Neural cell (in vitro differentiated cells): Measurements from ENCODE around the gene USP10. TPM values are rescaled to one million over a fixed set of nuclear protein-coding genes. Genes with fewer than 3 reads are reported as not detected.

Experiments
- H2AFZ ChIP-seq: fragments of 200-600, 300-800 bp; sonication (generic), shearing (Covaris generic); 2 replicates; pipeline ENCODE4 v1.6.0; 2014; ENCODE audit warnings: low read depth, mild to moderate bottlenecking, antibody characterized with exemption, low read length, moderate library complexity
- H3F3A ChIP-seq: fragments of 200-600 bp; shearing (Covaris generic); 2 replicates; pipeline ENCODE4 v1.6.1; 2016; ENCODE audit warnings: mild to moderate bottlenecking, moderate library complexity, mixed read lengths, antibody characterized with exemption, low read length; ENCODE audit not compliant: insufficient read depth, poor library complexity, severe bottlenecking
- H3K27ac ChIP-seq: fragments of 200-600, 300-800 bp; sonication (generic), shearing (Covaris generic); 2 replicates; pipeline ENCODE4 v1.5.1; 2014; ENCODE audit warnings: mild to moderate bottlenecking, low read length, moderate library complexity
- H3K27me3 ChIP-seq: fragments of 300-800, 200-600 bp; sonication (generic), shearing (Covaris generic); 2 replicates; pipeline ENCODE4 v1.6.0; 2014; ENCODE audit warnings: mild to moderate bottlenecking, low read depth, low read length, moderate library complexity; ENCODE audit not compliant: insufficient read depth
- H3K36me3 ChIP-seq: fragments of 300-800, 200-600 bp; sonication (generic), shearing (Covaris generic); 2 replicates; pipeline ENCODE4 v1.5.1; 2014; ENCODE audit warnings: mild to moderate bottlenecking, antibody characterized with exemption, low read length, moderate library complexity; ENCODE audit not compliant: insufficient read depth
- H3K4me2 ChIP-seq: fragments of 300-800, 200-600 bp; sonication (generic), shearing (Covaris generic); 2 replicates; pipeline ENCODE4 v1.6.0; 2014; ENCODE audit warnings: mild to moderate bottlenecking, low read length
- H3K4me3 ChIP-seq: fragments of 300-800, 200-600 bp; sonication (generic), shearing (Covaris generic); 2 replicates; pipeline ENCODE4 v1.5.1; 2014; ENCODE audit warnings: mild to moderate bottlenecking, low read length, moderate library complexity
- H3K79me2 ChIP-seq: fragments of 200-600 bp; shearing (Covaris generic); replicated peaks from 2 replicates; pipeline ENCODE4 v1.6.0; 2014; ENCODE audit warnings: mild to moderate bottlenecking, low read length, moderate library complexity; ENCODE audit not compliant: insufficient read depth
- H3K9ac ChIP-seq: fragments of 300-800, 200-600 bp; sonication (generic), shearing (Covaris generic); 2 replicates; pipeline ENCODE4 v1.6.1; 2016; ENCODE audit warnings: mild to moderate bottlenecking, low read length, mixed read lengths
- H3K9me2 ChIP-seq: fragments of 200-600 bp; shearing (Covaris generic); 2 replicates; pipeline ENCODE4 v1.6.1; 2016; ENCODE audit warnings: mild to moderate bottlenecking, low read length, mixed read lengths; ENCODE audit not compliant: insufficient read depth
- H3K9me3 ChIP-seq: fragments of 200-600, 300-800 bp; sonication (generic), shearing (Covaris generic); 2 replicates; pipeline ENCODE4 v1.6.1; 2016; ENCODE audit warnings: mild to moderate bottlenecking, mixed run types, low read length, moderate library complexity, mixed read lengths
- H4K20me1 ChIP-seq: fragments of 200-600 bp; shearing (Covaris generic); 2 replicates; pipeline ENCODE4 v1.6.1; 2016; ENCODE audit warnings: mild to moderate bottlenecking, mixed run types; ENCODE audit not compliant: insufficient read depth
- EZH2 ChIP-seq: fragments of 200-600, 300-800 bp; shearing (Covaris generic), sonication (generic); IDR thresholded peaks from 2 replicates; pipeline ENCODE4 v1.6.1; 2014; ENCODE audit warnings: antibody characterized with exemption, low read length, borderline replicate concordance, mild to moderate bottlenecking; ENCODE audit not compliant: insufficient read depth, poor library complexity, severe bottlenecking
- MXI1 ChIP-seq: fragments of 450-650 bp; conservative IDR thresholded peaks from 2 replicates; pipeline ENCODE4 v1.6.1; 2014; ENCODE audit warnings: antibody characterized with exemption, mild to moderate bottlenecking; ENCODE audit not compliant: poor library complexity, severe bottlenecking
- POLR2AphosphoS5 ChIP-seq: IDR thresholded peaks from 2 replicates; pipeline ENCODE4 v1.6.1; 2012
- RAD21 ChIP-seq: fragments of 450-650 bp; conservative IDR thresholded peaks from 2 replicates; pipeline ENCODE4 v1.6.1; 2014; ENCODE audit warnings: antibody characterized with exemption, mild to moderate bottlenecking, moderate library complexity
- REST ChIP-seq: IDR thresholded peaks from 2 replicates; pipeline ENCODE4 v1.6.1; 2012; ENCODE audit warnings: borderline replicate concordance
- TAF1 ChIP-seq: IDR thresholded peaks from 2 replicates; pipeline ENCODE4 v1.6.1; 2012; ENCODE audit warnings: low read depth
- polyA plus RNA-seq: library from polyadenylated mRNA; depleted of rRNA; stranded (reverse); fragments of >200 nt; gene quantifications from 2 replicates; pipeline ENCODE4 v1.2.3, GENCODE V29; 2014

USP10 gene
- polyA plus RNA-seq, 1 donor from 2014 or later: 48.9 TPM

DNA sequence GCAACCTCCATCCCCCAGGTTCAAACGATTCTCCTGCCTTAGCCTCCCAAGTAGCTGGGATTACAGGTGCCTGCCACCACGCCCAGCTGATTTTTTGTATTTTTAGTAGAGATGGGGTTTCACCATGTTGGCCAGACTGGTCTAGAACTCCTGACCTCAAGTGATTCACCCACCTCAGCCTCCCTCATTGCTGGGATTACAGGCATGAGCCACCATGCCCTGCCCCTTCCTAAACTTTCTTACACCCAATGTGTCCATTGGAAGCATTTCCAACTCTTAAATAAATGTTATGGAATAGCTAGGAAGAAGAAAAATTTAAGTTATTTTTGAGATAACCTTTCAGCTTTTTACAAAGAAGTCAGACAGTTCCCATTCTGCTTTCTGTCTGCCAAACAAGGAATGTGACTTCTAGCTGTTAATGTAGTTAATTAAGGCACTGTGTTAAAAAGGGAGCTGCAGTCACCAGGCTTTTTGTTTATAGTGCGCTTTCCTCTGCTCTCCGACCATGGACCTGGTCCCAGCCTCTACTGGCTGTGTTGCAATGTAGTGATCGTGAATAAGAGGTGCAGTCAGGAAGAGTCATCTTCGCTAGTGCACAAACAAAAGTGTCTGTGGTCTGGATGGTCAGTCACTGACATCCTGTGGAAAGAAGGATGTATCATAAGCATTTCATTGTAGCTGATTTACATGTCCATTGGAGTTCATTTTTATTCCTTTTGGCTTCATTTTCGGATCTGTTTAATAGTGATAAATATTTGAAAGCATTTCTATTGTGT is 39.7 kb downstream of the USP10 start:
- Histone ChIP-seq H2AFZ (no peak overlapping the region), H3K9ac (no peak overlapping the region), H3F3A (no peaks in the 10 kb centered on the region), H3K27me3 (no peaks in the 10 kb centered on the region), H3K4me3 (no peak overlapping the region), H4K20me1 (no peaks in the 10 kb centered on the region), H3K79me2 (peaks cover 5% of the 10 kb centered on the region), H3K36me3 (no peaks in the 10 kb centered on the region), H3K9me3 (no peaks in the 10 kb centered on the region), H3K27ac (no peak overlapping the region), H3K4me2 (no peak overlapping the region), H3K9me2 (no peaks in the 10 kb centered on the region)
- no peak for TF ChIP-seq TAF1
- TF ChIP-seq EZH2: no peak
- no peak for TF ChIP-seq REST
- no peak for TF ChIP-seq RAD21

DNA sequence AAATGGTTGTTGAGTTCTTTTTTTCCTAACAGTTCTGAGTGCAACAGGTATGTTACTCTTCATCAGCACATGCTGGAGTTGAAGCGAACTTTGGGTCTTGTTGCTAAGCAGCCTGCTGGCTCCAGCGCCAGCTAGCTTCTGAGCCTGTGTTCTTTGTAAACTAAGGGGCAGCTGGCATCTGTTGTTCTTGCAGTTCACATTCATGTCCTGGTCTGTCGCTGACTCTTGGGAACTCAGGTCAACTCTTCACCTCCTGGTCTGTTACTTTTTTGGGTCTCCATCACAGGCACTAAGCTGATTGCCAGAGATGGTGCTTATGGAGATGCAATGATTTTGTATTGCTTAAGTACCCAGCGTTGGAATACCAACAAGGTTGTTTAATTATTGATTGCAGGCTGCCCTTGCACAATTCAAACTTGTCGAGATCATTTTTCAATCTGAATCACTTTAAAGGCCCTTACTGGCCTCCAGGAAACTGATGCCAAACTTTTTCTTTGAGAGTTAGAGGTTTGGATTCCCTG is 40.9 kb downstream of the USP10 start:
- no peaks in the 10 kb centered on the region for H3K9me3 ChIP-seq
- no peak overlapping the region for H3K4me3 ChIP-seq
- no peak overlapping the region for H3K4me2 ChIP-seq
- H3K9ac ChIP-seq: no peak overlapping the region
- H2AFZ ChIP-seq: no peak overlapping the region
- H3K9me2 ChIP-seq: no peaks in the 10 kb centered on the region
- no peak overlapping the region for H3K27ac ChIP-seq
- H4K20me1 ChIP-seq: no peaks in the 10 kb centered on the region
- H3F3A ChIP-seq: no peaks in the 10 kb centered on the region
- H3K79me2 ChIP-seq: no peaks in the 10 kb centered on the region
- H3K36me3 ChIP-seq: peaks cover under 1% of the 10 kb centered on the region
- TF ChIP-seq REST (no peak), POLR2AphosphoS5 (no peak)
- H3K27me3 ChIP-seq: no peaks in the 10 kb centered on the region

DNA sequence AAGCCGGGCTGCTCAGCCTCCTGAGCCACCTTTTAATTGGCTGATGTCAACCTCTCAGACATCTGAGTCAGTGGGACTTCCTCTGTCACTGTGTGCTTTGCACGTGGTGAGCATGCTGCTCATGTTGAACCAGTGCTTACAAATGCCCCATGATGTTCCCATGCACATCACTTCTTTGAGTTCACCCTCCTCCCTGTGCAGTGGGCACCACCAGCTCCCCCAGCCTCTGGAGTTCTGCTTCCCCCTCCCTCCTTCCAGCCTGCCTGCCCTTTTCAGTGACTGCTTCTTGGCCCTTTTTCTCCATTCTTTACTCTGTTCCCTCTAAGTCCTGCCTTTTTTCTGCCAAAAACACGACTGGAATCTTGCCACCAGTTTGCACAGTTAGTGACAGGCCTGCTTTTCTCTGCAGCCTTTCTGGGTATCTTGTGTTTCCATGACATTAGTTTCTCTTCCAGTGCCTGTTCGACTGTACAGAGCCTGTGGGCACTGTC is 41.6 kb downstream of the USP10 start:
- Histone ChIP-seq H3F3A (no peaks in the 10 kb centered on the region), H4K20me1 (no peaks in the 10 kb centered on the region), H2AFZ (no peak overlapping the region), H3K27ac (no peak overlapping the region), H3K4me3 (no peak overlapping the region), H3K4me2 (no peak overlapping the region), H3K9me2 (no peaks in the 10 kb centered on the region), H3K79me2 (peaks cover 3% of the 10 kb centered on the region), H3K9me3 (no peaks in the 10 kb centered on the region), H3K27me3 (no peaks in the 10 kb centered on the region), H3K9ac (no peak overlapping the region), H3K36me3 (peaks cover 8% of the 10 kb centered on the region)
- TF ChIP-seq EZH2: no peak
- TF ChIP-seq MXI1: peak; percentile 28
